Measurements from ENCODE around the gene MZB1. TPM values are rescaled to one million over a fixed set of nuclear protein-coding genes. Genes with fewer than 3 reads are reported as not detected.

MZB1 gene
- total and polyA plus RNA-seq, 2 of the 13 experiments (the other 11 are each of a cell fraction or from before 2014, with no cell fraction given) = 0.31 to 0.40 TPM

- FAIRE-seq = no peak
- TF ChIP-seq POLR2A (IDR thresholded peaks at IDR 0.05; ENCODE audit: insufficient read depth in 1 of 2, low read depth in 2 of 2, low read length in 2 of 2) (0 out of 4 replicates have a peak, but pooled peaks of 1 of the 2 experiments have one; percentile 24), MEF2D (CRISPR knock-in tag; IDR thresholded peaks at IDR 0.05) (0 out of 2 replicates have a peak, but pooled peaks have one; percentile 4), ZNF501 (CRISPR knock-in tag; IDR thresholded peaks at IDR 0.05) (0 out of 2 replicates have a peak, but pooled peaks have one; percentile 25), PATZ1 (CRISPR knock-in tag; IDR thresholded peaks at IDR 0.05) (peak; percentile 40; the same call in 1 of the 2 replicates), ZNF605 (CRISPR knock-in tag; IDR thresholded peaks at IDR 0.05) (0 out of 2 replicates have a peak, but pooled peaks have one; percentile 14), SP4 (CRISPR knock-in tag; IDR thresholded peaks at IDR 0.05) (0 out of 2 replicates have a peak, but pooled peaks have one; percentile 22), ZNF678 (CRISPR knock-in tag; IDR thresholded peaks at IDR 0.05) (no peak), HDAC2 (CRISPR knock-in tag; IDR thresholded peaks at IDR 0.05) (no peak), EEA1 (CRISPR knock-in tag; IDR thresholded peaks at IDR 0.05; ENCODE audit: borderline replicate concordance) (peak; percentile 52; the same call in 1 of the 2 replicates), ZNF143 (CRISPR knock-in tag; IDR thresholded peaks at IDR 0.05) (peak; percentile 46; the same call in 1 of the 2 replicates), ZNF687 (CRISPR knock-in tag; IDR thresholded peaks at IDR 0.05) (peak; percentile 73), USF2 (IDR thresholded peaks at IDR 0.05; ENCODE audit: low read depth, low read length) (no peak), USF2 (CRISPR knock-in tag; IDR thresholded peaks at IDR 0.05; ENCODE audit: borderline replicate concordance) (no peak), FOXC1 (CRISPR knock-in tag; IDR thresholded peaks at IDR 0.05; ENCODE audit: borderline replicate concordance) (no peak), ATF7-NPFF (CRISPR knock-in tag; IDR thresholded peaks at IDR 0.05; ENCODE audit: low read depth) (no peak)
Measured at GRCh38 chr5:139381837-139382761, 7.6 kb downstream of the MZB1 start.

More at GRCh38 chr5:139381837-139382761, 7.6 kb downstream of the MZB1 start:
- ATAC-seq (peak; percentile 2; the same call in 1 of the 3 replicates), DNase-seq (ENCODE audit: low spot score) (no peak)
- no peak overlapping the region for H2AFZ ChIP-seq (ENCODE audit: low read length)
- intact Hi-C loops (cut with micrococcal nuclease; ENCODE audit: unreplicated experiment) (no loop called here), in situ Hi-C loops (cut with HindIII; ENCODE audit: extremely low pct_ligation_motif_present, low pct_unique_long_range_greater_than_20kb) (no loop called here)
- peak overlapping the region; percentile 92 for H3K4me2 ChIP-seq (ENCODE audit: low read depth, low read length)
- H3K79me2 ChIP-seq (ENCODE audit: insufficient read depth, low read length) = peaks cover 16% of the 10 kb centered on the region
- peak overlapping the region; percentile 56 to 79 (median 76) for H3K4me3 ChIP-seq (replicated peaks in 1 of 3; ENCODE audit: insufficient read depth in 1 of 3, low read depth in 2 of 3, low read length in 3 of 3)
- H3K4me1 ChIP-seq (ENCODE audit: insufficient read depth, low read length) = peaks cover 54% of the 10 kb centered on the region
- peak overlapping the region; percentile 70 for H3K9ac ChIP-seq (ENCODE audit: insufficient read depth, low read depth, low read length)
- CTCF ChIA-PET (ENCODE audit: low intra/inter-chr PET ratio, low total read pairs) = no interaction called here
- BruUV-seq (replicated peaks) = no TSS peak
- H3K27me3 ChIP-seq (ENCODE audit: control insufficient read depth in 1 of 2, insufficient read depth in 2 of 2, low read length in 2 of 2) = no peaks in the 10 kb centered on the region; a peak in 1 of 5 replicates
- no peaks in the 10 kb centered on the region for H4K20me1 ChIP-seq (ENCODE audit: insufficient read depth, low read length)
- POLR2A ChIA-PET = interaction anchor here (1.6 to 1.7 kb wide), 3 partner anchors 21 to 40 kb away, joined by 4 to 8 read pairs (median 6); partner anchors contain the start of genes PAIP2 and SPATA24
- 61% methylated on average over 18 of the region's 28 CpGs for WGBS (ENCODE audit: low lambda C conversion rate)
- H3K27ac ChIP-seq (ENCODE audit: extremely low read length, insufficient read depth, low read length) = peak overlapping the region; percentile 71
- H3K9me3 ChIP-seq (ENCODE audit: low read length) = no peaks in the 10 kb centered on the region
- H3K36me3 ChIP-seq (replicated peaks in 1 of 2; ENCODE audit: control insufficient read depth in 1 of 2, insufficient read depth in 2 of 2, low read length in 2 of 2) = peaks cover 0 to 3% of the 10 kb centered on the region in 2 experiments; a peak in 2 of 5 replicates
